ENCODE data around the gene GLCCI1.
A peak's percentile ranks its signal among the peaks of the same experiment; 100 is the strongest.

GLCCI1 gene

GRCh38 chr7:7922684-7923385 lies 45.8 kb upstream of the GLCCI1 start:
- no peak overlapping the region for H3K27ac ChIP-seq (ENCODE audit: low read depth, low read length)
- H3K79me1 ChIP-seq (ENCODE audit: low read length): no peaks in the 10 kb centered on the region
- no CpG with 5 or more reads among the region's 7 CpGs for WGBS (ENCODE audit: extremely low coverage, insufficient coverage, low lambda C conversion rate)
- peaks cover 2% of the 10 kb centered on the region for H3K27me3 ChIP-seq (ENCODE audit: insufficient read depth, low read length, poor library complexity)
- no peak overlapping the region for H3K4me3 ChIP-seq (ENCODE audit: low read length)
- DNase-seq: no peak
- no peaks in the 10 kb centered on the region for H3K36me3 ChIP-seq (ENCODE audit: control insufficient read depth, insufficient read depth, low read length)
- H2BK120ac ChIP-seq (ENCODE audit: low read depth, low read length): no peak overlapping the region
- peaks cover 3% of the 10 kb centered on the region for H3K4me1 ChIP-seq (ENCODE audit: control insufficient read depth, low read depth, low read length)
- no peak overlapping the region for H2BK5ac ChIP-seq (ENCODE audit: low read length)
- H3K9ac ChIP-seq (ENCODE audit: low read length): no peak overlapping the region
- H3K79me2 ChIP-seq (ENCODE audit: control insufficient read depth, insufficient read depth, low read length): no peaks in the 10 kb centered on the region
- H3K4ac ChIP-seq (ENCODE audit: low read depth, low read length): no peak overlapping the region
- no peak overlapping the region for H3K23ac ChIP-seq (ENCODE audit: low read length)
- H4K5ac ChIP-seq (ENCODE audit: low read length): no peak overlapping the region
- no peak overlapping the region for H2AK5ac ChIP-seq (ENCODE audit: low read length)
- no peak overlapping the region for H2BK15ac ChIP-seq (replicated peaks; ENCODE audit: low read depth)
- no peak overlapping the region for H3K56ac ChIP-seq (ENCODE audit: low read length)
- no peak overlapping the region for H3K4me2 ChIP-seq (ENCODE audit: low read length)
- H3K18ac ChIP-seq (ENCODE audit: low read length): no peak overlapping the region
- H4K8ac ChIP-seq (ENCODE audit: low read depth, low read length): no peak overlapping the region

GRCh38 chr7:7923818-7924217 lies 44.8 kb upstream of the GLCCI1 start:
- H3K79me2 ChIP-seq (ENCODE audit: control insufficient read depth, insufficient read depth, low read length): no peaks in the 10 kb centered on the region
- H3K27me3 ChIP-seq (ENCODE audit: insufficient read depth, low read length, poor library complexity): peaks cover 2% of the 10 kb centered on the region
- no peak overlapping the region for H2BK5ac ChIP-seq (ENCODE audit: low read length)
- no peak overlapping the region for H4K5ac ChIP-seq (ENCODE audit: low read length)
- no peak overlapping the region for H2BK15ac ChIP-seq (replicated peaks; ENCODE audit: low read depth)
- H2AK5ac ChIP-seq (ENCODE audit: low read length): no peak overlapping the region
- no CpG with 5 or more reads among the region's 1 CpG for WGBS (ENCODE audit: extremely low coverage, insufficient coverage, low lambda C conversion rate)
- H3K36me3 ChIP-seq (ENCODE audit: control insufficient read depth, insufficient read depth, low read length): no peaks in the 10 kb centered on the region
- H4K8ac ChIP-seq (ENCODE audit: low read depth, low read length): no peak overlapping the region
- no peak overlapping the region for H3K27ac ChIP-seq (ENCODE audit: low read depth, low read length)
- no peak overlapping the region for H3K23ac ChIP-seq (ENCODE audit: low read length)
- no peak overlapping the region for H3K18ac ChIP-seq (ENCODE audit: low read length)
- DNase-seq: no peak
- H3K9ac ChIP-seq (ENCODE audit: low read length): no peak overlapping the region
- H3K4ac ChIP-seq (ENCODE audit: low read depth, low read length): no peak overlapping the region
- H2BK120ac ChIP-seq (ENCODE audit: low read depth, low read length): no peak overlapping the region
- no peak overlapping the region for H3K4me3 ChIP-seq (ENCODE audit: low read length)
- H3K79me1 ChIP-seq (ENCODE audit: low read length): no peaks in the 10 kb centered on the region
- peaks cover 3% of the 10 kb centered on the region for H3K4me1 ChIP-seq (ENCODE audit: control insufficient read depth, low read depth, low read length)
- no peak overlapping the region for H3K56ac ChIP-seq (ENCODE audit: low read length)
- no peak overlapping the region for H3K4me2 ChIP-seq (ENCODE audit: low read length)

- Histone ChIP-seq H4K5ac (ENCODE audit: low read length) (no peak overlapping the region), H3K79me1 (ENCODE audit: low read length) (no peaks in the 10 kb centered on the region), H3K23ac (ENCODE audit: low read length) (no peak overlapping the region), H3K9ac (ENCODE audit: low read length) (no peak overlapping the region), H2BK5ac (ENCODE audit: low read length) (no peak overlapping the region), H2AK5ac (ENCODE audit: low read length) (no peak overlapping the region), H3K4me2 (ENCODE audit: low read length) (no peak overlapping the region), H2BK15ac (replicated peaks; ENCODE audit: low read depth) (no peak overlapping the region), H3K79me2 (ENCODE audit: control insufficient read depth, insufficient read depth, low read length) (no peaks in the 10 kb centered on the region), H3K56ac (ENCODE audit: low read length) (no peak overlapping the region), H3K4ac (ENCODE audit: low read depth, low read length) (no peak overlapping the region), H3K4me3 (ENCODE audit: low read length) (no peak overlapping the region), H4K8ac (ENCODE audit: low read depth, low read length) (no peak overlapping the region), H3K18ac (ENCODE audit: low read length) (no peak overlapping the region), H3K4me1 (ENCODE audit: control insufficient read depth, low read depth, low read length) (peaks cover 3% of the 10 kb centered on the region), H3K36me3 (ENCODE audit: control insufficient read depth, insufficient read depth, low read length) (no peaks in the 10 kb centered on the region), H3K27ac (ENCODE audit: low read depth, low read length) (no peak overlapping the region), H3K27me3 (ENCODE audit: insufficient read depth, low read length, poor library complexity) (peaks cover 2% of the 10 kb centered on the region), H2BK120ac (ENCODE audit: low read depth, low read length) (no peak overlapping the region)
- DNase-seq: peak; percentile 21
Measured at GRCh38 chr7:7924303-7924702, 44.3 kb upstream of the GLCCI1 start.

GRCh38 chr7:7931626-7932025 lies 37.0 kb upstream of the GLCCI1 start:
- no peak overlapping the region for H2AK5ac ChIP-seq (ENCODE audit: low read length)
- WGBS (ENCODE audit: extremely low coverage, insufficient coverage, low lambda C conversion rate): no CpG with 5 or more reads among the region's 2 CpGs
- H3K56ac ChIP-seq (ENCODE audit: low read length): no peak overlapping the region
- H3K9ac ChIP-seq (ENCODE audit: low read length): no peak overlapping the region
- no peak overlapping the region for H2BK15ac ChIP-seq (replicated peaks; ENCODE audit: low read depth)
- H4K5ac ChIP-seq (ENCODE audit: low read length): no peak overlapping the region
- no peak for DNase-seq
- H3K27me3 ChIP-seq (ENCODE audit: insufficient read depth, low read length, poor library complexity): no peaks in the 10 kb centered on the region
- H3K27ac ChIP-seq (ENCODE audit: low read depth, low read length): no peak overlapping the region
- H4K8ac ChIP-seq (ENCODE audit: low read depth, low read length): no peak overlapping the region
- H3K36me3 ChIP-seq (ENCODE audit: control insufficient read depth, insufficient read depth, low read length): no peaks in the 10 kb centered on the region
- H2BK5ac ChIP-seq (ENCODE audit: low read length): no peak overlapping the region
- no peak overlapping the region for H3K4me3 ChIP-seq (ENCODE audit: low read length)
- H3K79me1 ChIP-seq (ENCODE audit: low read length): no peaks in the 10 kb centered on the region
- H3K23ac ChIP-seq (ENCODE audit: low read length): no peak overlapping the region
- H3K4ac ChIP-seq (ENCODE audit: low read depth, low read length): no peak overlapping the region
- H3K18ac ChIP-seq (ENCODE audit: low read length): no peak overlapping the region
- no peaks in the 10 kb centered on the region for H3K79me2 ChIP-seq (ENCODE audit: control insufficient read depth, insufficient read depth, low read length)
- no peak overlapping the region for H3K4me2 ChIP-seq (ENCODE audit: low read length)
- no peak overlapping the region for H2BK120ac ChIP-seq (ENCODE audit: low read depth, low read length)
- no peaks in the 10 kb centered on the region for H3K4me1 ChIP-seq (ENCODE audit: control insufficient read depth, low read depth, low read length)

GRCh38 chr7:7932553-7932952 lies 36.0 kb upstream of the GLCCI1 start:
- Histone ChIP-seq H2BK120ac (ENCODE audit: low read depth, low read length) (no peak overlapping the region), H3K36me3 (ENCODE audit: control insufficient read depth, insufficient read depth, low read length) (no peaks in the 10 kb centered on the region), H2BK15ac (replicated peaks; ENCODE audit: low read depth) (no peak overlapping the region), H3K4ac (ENCODE audit: low read depth, low read length) (no peak overlapping the region), H3K27me3 (ENCODE audit: insufficient read depth, low read length, poor library complexity) (no peaks in the 10 kb centered on the region), H2BK5ac (ENCODE audit: low read length) (no peak overlapping the region), H3K27ac (ENCODE audit: low read depth, low read length) (no peak overlapping the region), H3K56ac (ENCODE audit: low read length) (no peak overlapping the region), H4K5ac (ENCODE audit: low read length) (no peak overlapping the region), H3K79me1 (ENCODE audit: low read length) (no peaks in the 10 kb centered on the region), H3K4me3 (ENCODE audit: low read length) (no peak overlapping the region), H4K8ac (ENCODE audit: low read depth, low read length) (no peak overlapping the region), H3K23ac (ENCODE audit: low read length) (no peak overlapping the region), H3K9ac (ENCODE audit: low read length) (no peak overlapping the region), H3K4me1 (ENCODE audit: control insufficient read depth, low read depth, low read length) (no peaks in the 10 kb centered on the region), H3K4me2 (ENCODE audit: low read length) (no peak overlapping the region), H3K18ac (ENCODE audit: low read length) (no peak overlapping the region), H3K79me2 (ENCODE audit: control insufficient read depth, insufficient read depth, low read length) (no peaks in the 10 kb centered on the region), H2AK5ac (ENCODE audit: low read length) (no peak overlapping the region)
- DNase-seq: no peak
- WGBS (ENCODE audit: extremely low coverage, insufficient coverage, low lambda C conversion rate): no CpG with 5 or more reads among the region's 3 CpGs

- Histone ChIP-seq H3K27ac (ENCODE audit: low read depth, low read length) (no peak overlapping the region), H2BK5ac (ENCODE audit: low read length) (no peak overlapping the region), H3K79me2 (ENCODE audit: control insufficient read depth, insufficient read depth, low read length) (no peaks in the 10 kb centered on the region), H4K5ac (ENCODE audit: low read length) (no peak overlapping the region), H3K4me1 (ENCODE audit: control insufficient read depth, low read depth, low read length) (no peaks in the 10 kb centered on the region), H3K79me1 (ENCODE audit: low read length) (no peaks in the 10 kb centered on the region), H3K4me2 (ENCODE audit: low read length) (no peak overlapping the region), H2BK15ac (replicated peaks; ENCODE audit: low read depth) (no peak overlapping the region), H3K9ac (ENCODE audit: low read length) (no peak overlapping the region), H3K23ac (ENCODE audit: low read length) (no peak overlapping the region), H4K8ac (ENCODE audit: low read depth, low read length) (no peak overlapping the region), H3K27me3 (ENCODE audit: insufficient read depth, low read length, poor library complexity) (no peaks in the 10 kb centered on the region), H3K56ac (ENCODE audit: low read length) (no peak overlapping the region), H3K4me3 (ENCODE audit: low read length) (no peak overlapping the region), H3K18ac (ENCODE audit: low read length) (no peak overlapping the region), H2AK5ac (ENCODE audit: low read length) (no peak overlapping the region), H3K4ac (ENCODE audit: low read depth, low read length) (no peak overlapping the region), H2BK120ac (ENCODE audit: low read depth, low read length) (no peak overlapping the region), H3K36me3 (ENCODE audit: control insufficient read depth, insufficient read depth, low read length) (no peaks in the 10 kb centered on the region)
- no peak for DNase-seq
- no CpG with 5 or more reads among the region's 1 CpG for WGBS (ENCODE audit: extremely low coverage, insufficient coverage, low lambda C conversion rate)
Measured at GRCh38 chr7:7933915-7934526, 34.6 kb upstream of the GLCCI1 start.

Measured in mesendoderm (in vitro differentiated cells).